HG03571 (cell line): Measurements from ENCODE around the gene HMOX1.
A peak's percentile ranks its signal among the peaks of the same experiment; 100 is the strongest.
"Not testable (repeated sequence)": the region's sequence is repeated elsewhere in the genome, so short reads cannot be mapped to it uniquely, and the experiment has no call there.

ENCODE experiments used
- ATAC-seq: cut with Tn5 transposase; IDR thresholded peaks from one replicate; pipeline ENCODE4 v1.9.1; 2021; ENCODE audit not compliant: unreplicated experiment

HMOX1 gene

DNA sequence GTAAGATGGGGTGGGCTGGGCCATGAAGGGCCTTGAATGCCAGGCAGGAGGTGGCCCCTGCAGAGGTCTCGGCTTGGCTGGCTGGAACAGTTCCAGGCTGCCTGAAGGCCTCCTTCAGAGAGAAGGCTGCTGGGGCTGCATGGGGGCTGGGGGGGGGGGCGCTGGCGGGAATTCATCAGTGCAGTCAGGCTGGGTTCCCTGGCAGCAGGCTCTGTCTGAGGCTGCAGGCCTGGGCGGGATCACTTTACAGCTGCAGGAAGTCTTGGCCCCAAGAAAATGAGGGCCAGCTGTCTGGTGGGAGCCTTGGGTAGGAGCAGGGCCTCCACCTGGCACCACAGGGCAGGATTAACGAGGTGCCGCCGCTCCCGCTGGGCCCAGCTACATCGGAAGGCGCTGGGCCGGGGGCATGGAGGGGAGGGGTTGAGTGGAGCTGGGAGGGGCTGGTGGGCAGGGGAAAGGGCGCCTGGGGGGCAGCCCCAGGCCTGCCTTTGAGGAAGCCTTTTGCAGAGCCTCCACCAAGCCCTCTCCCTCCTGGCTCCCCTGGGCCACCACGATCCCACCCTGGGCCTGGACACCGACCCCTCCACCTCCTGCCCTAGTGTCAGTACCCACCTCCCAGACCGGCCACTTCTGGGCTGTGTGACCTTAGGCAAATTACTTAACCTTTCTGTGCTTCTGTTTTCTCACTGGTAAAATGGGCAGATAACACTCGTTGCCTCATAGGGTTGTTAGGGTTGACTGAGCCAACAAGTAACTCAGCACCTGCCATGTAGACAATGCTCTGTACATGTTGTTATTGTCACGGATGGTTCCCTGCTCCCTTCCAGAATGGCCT is 31.0 kb upstream of the HMOX1 start:
- ATAC-seq: no peak

DNA sequence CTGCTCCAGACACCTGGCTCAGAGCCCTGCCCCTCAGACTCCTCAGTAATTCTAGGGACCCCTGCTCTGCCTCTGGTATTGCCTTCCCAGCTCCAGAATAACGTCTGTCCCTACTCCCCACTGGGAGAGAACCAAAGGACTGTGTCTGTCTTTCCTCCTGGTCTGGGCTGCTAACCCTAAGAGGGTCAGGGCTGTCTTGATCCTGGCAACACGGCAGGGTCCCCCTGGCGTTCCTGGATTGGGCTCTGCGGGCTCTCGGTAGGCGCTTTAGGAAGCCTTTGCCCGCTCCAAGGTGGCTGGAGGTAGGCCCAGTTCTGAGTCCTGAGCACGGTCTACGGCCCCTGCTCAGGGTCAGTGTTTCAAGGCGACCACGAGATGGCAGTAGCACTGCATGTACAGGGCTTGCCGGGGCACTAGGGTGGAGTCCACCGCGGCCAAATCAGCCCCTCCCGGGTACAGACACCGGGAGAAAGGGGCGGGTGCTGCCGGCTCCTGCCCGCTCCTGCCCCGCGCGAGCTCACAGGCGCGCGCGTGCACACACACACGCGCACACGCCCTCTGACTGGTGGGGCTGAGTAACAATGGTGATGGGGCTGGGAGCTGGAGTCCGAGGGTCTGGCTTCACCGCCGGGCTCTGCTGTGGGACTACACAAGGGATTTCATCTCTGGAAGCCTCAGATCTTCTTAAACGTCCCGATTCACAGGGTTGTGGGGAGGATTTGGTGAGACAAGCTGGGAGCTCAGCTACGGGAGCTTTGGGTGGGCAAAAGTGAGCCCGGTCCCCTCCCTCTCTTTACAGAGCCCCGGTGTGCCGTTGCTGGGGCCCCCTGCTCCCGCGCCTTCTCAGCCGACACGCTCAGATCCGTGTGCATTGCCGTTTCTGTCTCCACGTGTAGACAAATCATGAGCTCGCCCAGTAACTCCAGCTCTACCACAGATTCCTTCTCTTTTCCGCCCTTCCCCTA is 30.1 kb upstream of the HMOX1 start:
- ATAC-seq: peak; percentile 64

DNA sequence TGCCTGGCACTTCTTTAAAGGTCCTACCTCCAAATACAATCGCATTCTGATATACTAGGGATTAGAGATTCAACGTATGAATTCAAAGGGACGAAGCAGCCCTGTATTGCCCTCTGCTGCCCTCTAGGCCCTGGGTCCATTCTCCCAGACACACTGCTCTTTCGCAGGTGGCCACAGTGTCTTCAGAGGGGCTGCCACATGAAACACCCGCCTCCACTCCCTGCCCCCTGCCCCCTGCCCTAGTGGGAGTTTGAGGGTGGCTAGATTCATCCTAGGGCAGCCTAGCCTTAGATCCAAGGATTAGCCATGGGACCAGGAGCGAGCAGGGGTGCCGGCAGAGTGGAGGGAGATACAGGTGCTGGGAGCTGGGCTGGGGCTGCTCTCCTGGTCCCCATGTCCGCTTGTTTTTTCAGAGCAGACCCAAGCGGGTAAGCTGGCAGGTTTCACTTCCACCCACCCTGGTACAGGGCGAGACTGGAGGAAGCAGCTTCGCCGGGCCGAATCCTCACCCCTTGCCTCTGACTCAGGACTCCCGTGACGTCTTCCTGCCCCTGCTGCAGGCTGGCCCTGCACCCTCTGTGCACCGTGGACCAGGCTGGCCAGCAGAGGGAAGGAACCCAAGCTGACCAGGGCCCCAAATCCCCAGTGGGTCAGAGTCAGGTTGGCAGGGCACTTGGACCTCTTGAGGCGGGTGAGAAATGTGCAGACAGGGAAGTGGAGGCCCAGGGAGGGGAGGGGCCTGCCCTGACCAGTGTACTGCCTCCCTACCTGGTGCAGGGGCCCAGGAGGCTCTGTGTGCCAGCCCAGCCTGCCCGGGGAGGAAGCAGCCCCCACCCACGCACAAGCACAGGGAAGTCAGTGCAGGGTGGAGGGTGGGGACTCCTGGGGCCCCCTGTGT is 28.4 kb upstream of the HMOX1 start:
- ATAC-seq: no peak

DNA sequence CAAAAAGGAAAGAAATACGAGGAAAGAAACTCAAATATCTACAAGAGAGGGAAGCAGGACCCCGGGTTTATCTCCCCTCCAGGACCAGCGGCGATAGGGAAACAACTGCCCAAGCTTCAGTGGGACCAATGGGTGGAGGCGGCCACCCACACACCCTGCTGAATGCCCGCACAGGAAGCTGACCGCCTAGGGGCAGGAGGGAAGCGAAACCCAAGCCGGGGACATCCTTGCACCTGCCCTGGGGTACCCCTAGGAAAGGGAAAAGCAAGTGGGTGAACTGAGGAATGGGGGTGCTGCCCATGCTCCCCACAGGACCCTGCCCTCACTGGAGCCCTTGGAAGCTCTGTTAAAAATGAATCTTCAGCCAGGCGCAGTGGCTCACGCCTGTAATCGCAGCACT is 27.6 kb upstream of the HMOX1 start:
- ATAC-seq: no peak

DNA sequence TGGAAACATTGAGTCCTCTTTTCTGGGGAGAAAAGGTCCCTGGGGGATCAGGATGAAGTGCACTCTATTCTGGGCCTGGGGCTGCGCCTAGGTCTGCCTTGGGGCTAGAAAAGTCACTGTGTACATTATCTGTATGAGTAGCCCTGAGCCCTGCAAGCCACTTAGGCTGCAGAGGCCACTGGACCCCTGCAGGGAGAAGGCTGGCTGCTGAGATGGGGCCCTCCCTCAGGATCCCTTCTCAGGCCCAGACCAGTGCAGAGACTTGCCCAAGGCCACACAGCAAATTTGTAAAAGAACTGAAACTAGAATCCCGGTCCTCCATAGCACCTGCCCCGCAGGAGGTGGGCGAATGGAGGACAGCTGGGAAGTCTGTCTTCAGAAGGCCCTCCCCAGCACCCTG is 26.8 kb upstream of the HMOX1 start:
- ATAC-seq: no peak

DNA sequence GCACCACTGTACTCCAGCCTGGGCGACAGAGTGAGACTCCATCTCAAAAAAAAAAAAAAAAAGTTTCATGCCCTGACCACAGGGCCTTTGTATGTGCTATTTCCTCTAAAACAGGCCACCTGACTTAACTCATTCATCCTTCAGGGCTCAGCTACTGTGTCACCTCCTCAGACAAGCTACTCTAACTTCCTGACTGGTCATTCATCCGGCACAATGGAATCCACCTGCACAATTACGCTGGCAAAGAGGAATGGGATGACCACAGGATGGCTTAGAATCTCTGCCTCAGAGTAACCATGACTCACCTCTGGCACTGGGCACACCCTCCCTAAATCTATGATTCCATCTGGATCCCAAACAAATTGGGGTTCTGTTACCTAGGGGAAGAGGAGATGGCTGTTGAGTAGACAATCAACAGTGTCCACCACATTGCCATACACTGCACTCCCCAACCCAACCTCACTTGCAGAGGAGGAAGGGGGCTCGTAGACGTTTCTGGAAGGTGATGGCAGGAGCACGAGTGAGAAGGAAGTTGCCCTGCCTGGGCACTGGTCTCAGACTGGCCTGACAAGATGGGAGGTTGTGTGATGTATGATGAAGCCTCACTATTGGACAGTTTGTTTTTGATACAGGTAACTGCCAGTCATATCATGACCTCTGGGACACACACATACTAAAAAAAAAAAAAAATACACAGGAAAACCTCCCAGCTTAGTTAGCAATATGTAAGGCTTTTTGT is 22.8 kb upstream of the HMOX1 start:
- no peak for ATAC-seq

DNA sequence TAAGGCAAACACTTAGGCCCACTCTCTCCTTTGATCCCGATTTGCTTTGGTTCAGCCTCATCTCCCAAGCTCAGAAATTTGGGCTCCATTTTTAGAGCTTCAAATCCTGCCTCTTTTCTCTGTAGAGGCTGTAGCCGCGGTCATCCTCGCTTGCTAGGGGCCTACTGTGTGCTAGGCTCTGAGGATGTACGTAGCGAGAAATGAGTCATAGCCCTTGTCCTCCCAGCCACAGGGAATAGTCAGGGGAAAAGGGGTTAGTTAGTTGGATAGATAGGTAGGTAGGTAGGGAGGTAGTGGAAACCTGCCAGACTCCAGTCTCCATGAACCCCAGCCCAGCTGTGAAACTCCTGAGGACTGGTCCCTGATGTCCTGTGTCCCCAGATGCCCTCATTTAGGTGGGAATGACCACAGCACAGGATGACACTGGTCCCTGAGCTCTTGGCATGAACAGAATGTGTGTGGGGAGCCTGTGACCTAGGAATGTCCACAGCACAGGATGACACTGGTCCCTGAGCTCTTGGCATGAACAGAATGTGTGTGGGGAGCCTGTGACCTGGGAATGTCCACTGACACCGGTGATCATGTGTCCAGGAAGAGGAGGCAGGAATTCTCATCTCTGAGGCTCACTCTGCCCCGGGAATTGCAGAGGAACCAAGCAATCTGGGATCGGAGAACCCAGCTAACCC is 21.4 kb upstream of the HMOX1 start:
- ATAC-seq: no peak

DNA sequence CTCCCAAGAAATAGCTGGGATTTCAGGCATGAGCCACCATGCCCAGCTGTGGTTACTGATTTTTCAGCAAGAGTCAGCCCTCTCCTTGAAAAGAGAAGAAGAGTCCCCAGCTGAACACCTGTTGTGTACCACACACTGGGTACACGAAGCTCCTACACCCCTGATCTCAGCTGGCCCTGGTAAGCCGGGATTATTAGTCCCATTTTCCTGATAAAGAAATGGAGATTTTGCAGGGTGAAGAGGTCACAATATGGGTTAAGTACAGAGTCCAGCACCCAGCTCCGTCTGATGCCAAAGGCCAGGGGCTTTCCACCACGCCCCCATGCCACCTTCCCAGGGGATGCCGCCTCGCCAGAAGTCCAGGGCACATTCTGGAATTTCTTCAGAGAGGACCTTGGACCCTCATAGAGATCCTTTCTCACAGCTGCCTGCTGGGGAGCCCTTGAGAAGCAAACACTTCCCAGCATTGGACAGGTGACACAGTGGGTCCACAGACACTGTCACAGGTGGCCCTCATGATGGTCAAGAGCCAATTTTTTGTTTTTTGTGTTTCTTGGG is 19.8 kb upstream of the HMOX1 start:
- ATAC-seq: no peak

DNA sequence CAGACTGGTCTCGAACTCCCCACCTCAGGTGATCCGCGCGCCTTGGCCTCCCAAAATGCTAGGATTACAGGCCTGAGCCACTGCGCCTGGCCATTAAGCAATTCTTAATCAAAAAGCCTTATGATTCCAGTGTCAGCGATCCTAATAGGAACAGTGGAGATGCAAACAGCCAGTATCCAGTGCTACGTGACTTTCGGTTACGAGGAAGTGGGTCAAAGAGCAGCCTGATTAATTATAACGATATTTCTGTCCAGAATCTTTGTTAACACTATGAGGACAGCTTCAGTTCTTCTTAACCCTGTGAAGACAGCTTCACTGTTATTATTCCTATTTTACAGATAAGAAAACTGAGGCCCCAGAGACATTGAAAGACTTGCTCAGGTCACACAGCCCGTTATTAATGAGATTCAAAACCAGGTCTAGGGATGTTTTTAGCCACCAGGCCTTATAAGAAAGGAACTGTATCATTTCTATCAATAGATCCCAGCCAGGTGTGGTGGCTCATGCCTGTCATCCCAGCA is 17.3 kb upstream of the HMOX1 start:
- no peak for ATAC-seq

DNA sequence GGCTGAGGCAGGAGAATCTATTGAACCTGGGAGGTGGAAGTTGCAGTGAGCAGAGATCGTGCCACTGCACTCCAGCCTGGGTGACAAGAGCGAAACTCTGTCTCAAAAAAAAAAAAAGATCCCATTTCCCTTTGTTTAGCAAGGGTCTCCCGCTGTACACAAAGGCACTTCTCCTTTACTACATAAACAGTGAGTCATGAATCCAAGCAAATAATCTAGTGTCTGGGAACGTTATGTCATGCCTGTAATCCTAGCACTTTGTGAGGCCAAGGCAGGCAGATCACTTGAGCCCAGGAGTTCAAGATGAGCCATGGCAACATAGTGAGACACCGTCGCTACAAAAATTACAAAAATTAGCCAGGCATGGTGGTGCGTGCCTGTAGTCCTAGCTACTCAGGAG is 16.7 kb upstream of the HMOX1 start:
- ATAC-seq: not testable (repeated sequence)

DNA sequence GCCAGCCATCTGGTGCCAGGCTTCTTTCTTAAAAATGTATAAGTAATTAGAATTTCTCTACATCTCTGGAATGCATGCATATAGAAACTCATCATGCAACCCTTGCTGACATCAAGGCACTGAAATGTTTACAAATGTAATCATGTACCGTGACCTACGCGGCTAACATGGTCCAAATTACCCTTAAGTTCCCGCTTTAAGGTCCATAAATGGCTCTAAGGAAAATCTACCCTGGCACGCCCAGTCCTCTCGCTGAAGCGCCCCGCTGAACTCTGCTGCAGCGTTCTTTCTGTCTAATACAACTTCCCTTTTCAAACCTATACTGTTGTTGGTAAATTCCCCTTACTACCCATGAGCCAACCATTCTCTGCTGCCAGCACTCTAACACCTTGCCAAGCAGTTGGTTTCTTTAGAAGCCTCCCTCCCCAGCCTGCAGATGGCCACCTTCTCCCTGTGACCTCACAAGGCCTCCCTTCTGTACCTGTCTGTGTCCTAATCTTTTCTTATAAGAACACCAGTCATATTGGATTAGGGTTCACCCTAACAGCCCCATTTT is 13.5 kb upstream of the HMOX1 start:
- ATAC-seq: no peak

DNA sequence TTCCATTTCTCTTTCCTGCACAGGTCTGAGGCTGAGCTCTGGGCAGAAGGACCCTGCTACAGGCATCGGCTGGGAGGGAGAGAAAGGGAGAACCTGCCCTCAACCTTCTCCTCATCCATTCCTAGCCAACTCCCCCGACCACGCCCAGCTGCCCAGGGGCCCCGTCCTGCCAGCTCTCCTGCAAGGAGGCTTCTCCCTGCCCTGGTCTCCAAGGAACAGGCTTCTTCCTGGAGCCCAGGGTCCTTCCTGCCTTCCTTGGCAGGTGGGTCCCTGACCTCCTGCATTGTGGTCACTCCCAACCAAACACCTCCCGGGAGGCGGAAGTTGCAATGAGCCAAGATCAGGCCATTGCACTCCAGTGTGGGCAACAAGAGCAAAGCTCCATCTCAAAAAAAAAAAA is 12.5 kb upstream of the HMOX1 start:
- ATAC-seq: no peak

DNA sequence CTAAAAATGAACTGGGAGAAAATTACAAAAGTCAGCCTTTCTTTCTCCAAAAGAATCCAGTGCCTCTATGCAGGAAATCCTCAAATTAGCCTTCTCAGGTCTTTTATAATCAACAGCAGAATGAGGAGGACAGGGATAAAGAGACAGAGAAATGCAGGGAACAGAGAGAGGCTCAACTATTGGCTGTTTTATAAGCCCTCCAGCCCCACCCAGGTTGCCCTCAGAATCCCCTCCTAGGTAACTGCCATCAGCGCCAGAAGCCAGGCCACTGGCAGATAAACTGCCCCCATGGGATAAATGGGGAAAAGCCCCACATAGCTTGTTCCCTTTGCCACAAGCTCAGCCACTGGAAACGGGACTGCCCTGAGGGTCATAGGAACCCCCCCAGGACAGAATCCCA is 10.9 kb upstream of the HMOX1 start:
- no peak for ATAC-seq

DNA sequence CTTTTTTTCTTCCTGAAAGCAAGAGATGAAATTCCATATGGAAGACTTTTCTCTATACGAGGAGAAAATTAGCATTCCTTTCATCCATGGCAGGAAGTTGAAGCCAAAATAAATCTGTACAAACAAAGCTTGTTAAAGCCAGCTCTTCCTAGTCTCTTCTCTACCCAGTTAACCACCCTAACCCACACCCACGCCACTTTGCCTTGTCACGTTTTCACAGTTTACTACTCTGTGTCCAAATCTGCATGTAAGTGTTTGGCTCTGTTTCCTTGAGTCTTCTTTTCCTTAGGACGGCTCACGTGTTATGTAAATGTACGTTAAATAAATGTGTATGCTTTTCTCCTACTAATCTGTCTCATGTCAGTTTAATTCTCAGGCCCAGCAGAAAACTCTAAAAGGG is 7.1 kb upstream of the HMOX1 start:
- no peak for ATAC-seq

DNA sequence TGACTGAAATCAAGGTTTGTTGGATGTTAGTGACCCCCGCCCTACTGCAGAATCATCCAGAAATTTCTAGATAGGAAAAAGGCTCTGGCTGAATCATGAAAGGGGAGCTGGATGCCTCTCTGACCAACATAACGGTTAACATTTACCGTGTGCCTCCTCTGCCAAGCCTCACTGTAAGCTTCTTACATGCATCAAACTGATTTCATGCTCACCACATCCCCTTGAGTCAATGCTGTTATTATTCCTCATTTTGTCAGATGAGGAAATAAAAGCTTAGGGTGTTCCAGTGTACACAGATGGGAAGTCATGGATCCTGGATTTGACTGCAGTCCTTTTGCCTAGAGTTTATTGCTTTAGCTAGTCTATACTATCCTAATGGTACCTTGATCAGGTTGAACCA is 5.9 kb upstream of the HMOX1 start:
- no peak for ATAC-seq

DNA sequence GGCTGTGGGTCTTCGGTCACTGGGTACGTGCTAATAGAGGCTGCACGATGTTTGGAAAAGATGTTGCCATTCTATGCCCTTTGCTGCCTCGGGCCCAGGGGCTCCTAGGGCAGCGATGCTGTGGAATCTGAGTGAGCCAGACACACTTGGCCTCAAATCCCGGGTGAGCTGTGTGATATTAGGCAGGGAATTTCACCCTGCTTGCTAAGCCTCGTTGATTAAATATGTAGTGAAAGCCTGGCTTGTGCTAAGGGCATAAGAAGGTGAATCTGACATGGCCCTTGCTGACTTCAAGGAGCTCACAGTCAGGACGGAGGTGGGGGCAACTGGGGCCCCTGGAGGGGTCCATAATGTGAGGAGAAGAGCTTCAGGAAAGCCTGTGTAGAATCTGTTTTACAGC is 5.4 kb upstream of the HMOX1 start:
- no peak for ATAC-seq

DNA sequence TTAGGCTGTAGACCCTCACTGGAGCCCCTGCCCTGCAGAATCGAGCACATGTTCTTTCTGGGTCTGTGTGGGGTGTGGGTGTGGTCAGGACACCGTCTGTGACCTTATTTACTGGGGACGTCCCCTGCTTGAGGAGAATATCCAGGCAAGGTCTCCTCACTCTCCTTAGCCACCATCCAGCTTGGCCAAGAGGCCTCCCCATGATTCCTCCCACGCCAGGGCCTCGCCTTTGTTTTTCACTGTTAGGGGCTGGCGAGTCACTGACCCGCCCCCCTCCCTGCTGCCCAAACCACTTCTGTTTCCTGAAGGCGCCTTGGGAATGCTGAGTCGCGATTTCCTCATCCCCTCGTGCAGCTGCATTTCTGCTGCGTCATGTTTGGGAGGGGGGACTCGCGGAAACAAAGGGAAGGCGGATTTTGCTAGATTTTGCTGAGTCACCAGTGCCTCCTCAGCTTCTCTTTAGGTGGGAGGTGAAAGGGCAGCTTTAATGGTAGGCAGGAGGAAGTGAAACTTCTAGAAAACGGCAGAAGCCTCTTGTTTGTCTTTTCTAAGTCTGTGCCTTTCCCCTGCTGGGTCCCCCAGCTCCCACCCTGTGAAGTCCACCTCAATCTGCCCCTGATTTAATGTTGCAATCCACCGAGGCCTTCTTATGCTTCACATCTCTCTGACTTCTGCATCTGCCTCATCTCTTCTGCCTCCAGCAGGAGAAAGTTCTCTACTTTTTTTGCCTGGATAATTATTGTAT is 4.0 kb upstream of the HMOX1 start:
- peak; percentile 58 for ATAC-seq

DNA sequence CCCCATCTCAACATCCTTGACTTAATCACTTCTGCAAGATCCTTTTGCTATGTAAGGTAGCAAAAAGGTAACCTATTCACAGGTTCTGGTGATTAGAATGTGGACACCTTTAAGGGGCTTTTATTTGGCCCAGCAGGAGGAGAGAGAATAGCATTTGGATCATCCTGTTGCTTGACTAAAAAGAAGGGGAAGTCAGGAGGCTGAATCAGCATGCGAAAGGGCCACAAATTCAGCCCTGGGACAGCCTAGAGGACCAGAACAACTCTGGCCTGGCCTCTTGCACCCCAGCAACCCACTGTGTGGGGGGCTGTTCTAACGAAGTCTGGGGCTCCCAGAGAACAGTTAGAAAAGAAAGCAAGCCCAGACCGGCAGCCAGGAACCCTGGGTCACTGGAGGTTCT is 3.2 kb upstream of the HMOX1 start:
- no peak for ATAC-seq
